ENCODE data around the gene CDKN2D. TPM values are rescaled to one million over a fixed set of nuclear protein-coding genes. Genes with fewer than 3 reads are reported as not detected.

The CDKN2D gene
- total RNA-seq, 1 experiment from 2014 or later, result 3.3 TPM

GRCh38 chr19:10586396-10586795 lies 17.6 kb upstream of the CDKN2D start:
- ChIA-PET POLR2A (no interaction called here), CTCF (interaction anchor here (0.9 to 2.2 kb wide), 4 partner anchors 10 to 113 kb away, joined by 3 to 10 read pairs (median 5); no protein-coding TSS in a partner anchor)
- TF ChIP-seq USF1 (CRISPR knock-in tag; IDR thresholded peaks at IDR 0.05), result no peak
- TF ChIP-seq HMGA2 (CRISPR knock-in tag; IDR thresholded peaks at IDR 0.05), result no peak
- no peak for TF ChIP-seq NFATC4 (CRISPR knock-in tag; IDR thresholded peaks at IDR 0.05)
- TF ChIP-seq CBFB (CRISPR knock-in tag; IDR thresholded peaks at IDR 0.05; ENCODE audit: low read depth), result no peak
- TF ChIP-seq NR1H2 (CRISPR knock-in tag; IDR thresholded peaks at IDR 0.05), result no peak
- TF ChIP-seq ZNF281 (CRISPR knock-in tag; IDR thresholded peaks at IDR 0.05), result no peak
- H3K27me3 Mint-ChIP-seq (ENCODE audit: low read depth), result peaks cover 7% of the 10 kb centered on the region
- DNase-seq (ENCODE audit: low spot score) (no peak), ATAC-seq (no peak)
- peaks cover 7% of the 10 kb centered on the region; the same call in 1 of the 2 replicates for H3K9me3 Mint-ChIP-seq
- peak overlapping the region; percentile 69 for H3K27ac Mint-ChIP-seq
- peak overlapping the region; percentile 90 for H3K4me3 Mint-ChIP-seq
- peaks cover 22% of the 10 kb centered on the region; the same call in 1 of the 2 replicates for H3K36me3 Mint-ChIP-seq
- peaks cover 13% of the 10 kb centered on the region for H3K4me1 Mint-ChIP-seq

- DNase-seq (ENCODE audit: low spot score) (no peak), ATAC-seq (peak; percentile 27)
- Mint-ChIP-seq H3K27ac (no peak overlapping the region), H3K4me3 (no peak overlapping the region), H3K36me3 (peaks cover 41% of the 10 kb centered on the region), H3K9me3 (peaks cover 7% of the 10 kb centered on the region; the same call in 1 of the 2 replicates), H3K4me1 (peaks cover 15% of the 10 kb centered on the region), H3K27me3 (ENCODE audit: low read depth) (peaks cover 7% of the 10 kb centered on the region)
- POLR2A ChIA-PET, result interaction anchor here (0.7 kb wide), 1 partner anchor 62 kb away, joined by 3 read pairs; no protein-coding TSS in a partner anchor
- CTCF ChIA-PET, result interaction anchor here (0.6 to 4.5 kb wide), 4 partner anchors 62 to 356 kb away, joined by 4 to 276 read pairs (median 15); no protein-coding TSS in a partner anchor
- peak; percentile 65; the same call in 1 of the 2 replicates for TF ChIP-seq ZNF121 (CRISPR knock-in tag; IDR thresholded peaks at IDR 0.05)
- TF ChIP-seq STAT6 (CRISPR knock-in tag; conservative IDR thresholded peaks at IDR 0.05; ENCODE audit: low read depth), result no peak
Measured at GRCh38 chr19:10583036-10583776, 14.4 kb upstream of the CDKN2D start.

GRCh38 chr19:10582091-10582490 lies 13.3 kb upstream of the CDKN2D start:
- POLR2A ChIA-PET, result interaction anchor here (1.1 kb wide), 1 partner anchor 20 kb away, joined by 3 read pairs; no protein-coding TSS in a partner anchor
- H3K9me3 Mint-ChIP-seq, result no peaks in the 10 kb centered on the region
- peaks cover 8% of the 10 kb centered on the region for H3K4me1 Mint-ChIP-seq
- H3K36me3 Mint-ChIP-seq, result peaks cover 48% of the 10 kb centered on the region
- no peak overlapping the region for H3K4me3 Mint-ChIP-seq
- DNase-seq (ENCODE audit: low spot score) (no peak), ATAC-seq (no peak)
- no peaks in the 10 kb centered on the region for H3K27me3 Mint-ChIP-seq (ENCODE audit: low read depth)
- CTCF ChIA-PET, result interaction anchor here (0.6 to 4.5 kb wide), 23 partner anchors 8 to 254 kb away, joined by 3 to 276 read pairs (median 7); partner anchors contain the start of genes QTRT1, SLC44A2 and TMED1
- no peak overlapping the region for H3K27ac Mint-ChIP-seq
- TF ChIP-seq ZNF281 (CRISPR knock-in tag; IDR thresholded peaks at IDR 0.05), result no peak
- TF ChIP-seq TEAD4 (CRISPR knock-in tag; IDR thresholded peaks at IDR 0.05), result no peak
- TF ChIP-seq FOXP4 (CRISPR knock-in tag; IDR thresholded peaks at IDR 0.05), result no peak
- TF ChIP-seq OVOL2 (CRISPR knock-in tag; IDR thresholded peaks at IDR 0.05; ENCODE audit: borderline replicate concordance), result no peak
- TF ChIP-seq ATF2 (CRISPR knock-in tag; IDR thresholded peaks at IDR 0.05; ENCODE audit: borderline replicate concordance, low read depth), result no peak
- no peak for TF ChIP-seq FOXP1 (CRISPR knock-in tag; IDR thresholded peaks at IDR 0.05; ENCODE audit: borderline replicate concordance)
- no peak for TF ChIP-seq ZNF232 (CRISPR knock-in tag; IDR thresholded peaks at IDR 0.05)

Measured in WTC11 (cell line).